ENCODE measurements around the gene SORCS2.

GRCh38 chr4:7536876-7537275, 344.5 kb downstream of the SORCS2 start:
- TF ChIP-seq HDGF (IDR thresholded peaks at IDR 0.05; ENCODE audit: borderline replicate concordance) (no peak), LEF1 (IDR thresholded peaks at IDR 0.05; ENCODE audit: borderline replicate concordance) (no peak), SP1 (IDR thresholded peaks at IDR 0.05) (no peak), FOXM1 (IDR thresholded peaks at IDR 0.05; ENCODE audit: borderline replicate concordance) (no peak), SUZ12 (IDR thresholded peaks at IDR 0.05) (no peak), ARNT (IDR thresholded peaks at IDR 0.05) (no peak), CTBP1 (IDR thresholded peaks at IDR 0.05; ENCODE audit: borderline replicate concordance) (no peak), TARDBP (IDR thresholded peaks at IDR 0.05) (no peak), BHLHE40 (IDR thresholded peaks at IDR 0.05; ENCODE audit: borderline replicate concordance) (no peak), PKNOX1 (IDR thresholded peaks at IDR 0.05) (no peak)
